ENCODE data around the gene DPH2. TPM values are rescaled to one million over a fixed set of nuclear protein-coding genes. Genes with fewer than 3 reads are reported as not detected.

The DPH2 gene
- total RNA-seq, 1 donor from 2014 or later, result 17.1 TPM

GRCh38 chr1:44021581-44022321 is 51.9 kb downstream of the DPH2 start:
- DNase-seq (ENCODE audit: low spot score), result no peak
- TF ChIP-seq CTCF (IDR thresholded peaks at IDR 0.05; ENCODE audit: unreplicated experiment), result no peak
- H3K4me3 Mint-ChIP-seq (ENCODE audit: unreplicated experiment), result no peak overlapping the region
- H3K27me3 Mint-ChIP-seq (ENCODE audit: unreplicated experiment), result no peaks in the 10 kb centered on the region
- H3K4me1 Mint-ChIP-seq (ENCODE audit: unreplicated experiment), result peaks cover 4% of the 10 kb centered on the region
- no peak overlapping the region for H3K27ac Mint-ChIP-seq (ENCODE audit: unreplicated experiment)
- H3K36me3 Mint-ChIP-seq (ENCODE audit: low read depth, unreplicated experiment), result no peaks in the 10 kb centered on the region
- H3K9me3 Mint-ChIP-seq (ENCODE audit: unreplicated experiment), result no peaks in the 10 kb centered on the region

Other genes starting within 250 kb of the DPH2 start
- 0.67 TPM for gene ARTN, start 36.2 kb upstream of the DPH2 start, total RNA-seq (ENCODE audit: unreplicated experiment)
- 31.5 TPM for gene IPO13, start 23.1 kb upstream of the DPH2 start, total RNA-seq (ENCODE audit: unreplicated experiment)
- gene ATP6V0B, start 5.0 kb downstream of the DPH2 start, total RNA-seq (ENCODE audit: unreplicated experiment), result 94.5 TPM
- gene B4GALT2, start 9.2 kb downstream of the DPH2 start, total RNA-seq (ENCODE audit: unreplicated experiment), result 35.4 TPM
- gene CCDC24, start 21.6 kb downstream of the DPH2 start, total RNA-seq (ENCODE audit: unreplicated experiment), result 4.2 TPM
- gene SLC6A9, start 61.5 kb downstream of the DPH2 start, total RNA-seq (ENCODE audit: unreplicated experiment), result 2.8 TPM
- 0.23 TPM for gene KLF17, start 148.8 kb downstream of the DPH2 start, total RNA-seq (ENCODE audit: unreplicated experiment)
- gene KLF18, start 171.6 kb downstream of the DPH2 start, total RNA-seq (ENCODE audit: unreplicated experiment), result not detected
- gene DMAP1, start 243.5 kb downstream of the DPH2 start, total RNA-seq (ENCODE audit: unreplicated experiment), result 87.9 TPM

All from endothelial cell (in vitro differentiated cells).